NCI-H510A (cell line): ENCODE measurements around the gene SFT2D3.

Source experiments
- DNase-seq: peaks from one replicate; lab custom pipeline; 2025; lab: John Stamatoyannopoulos, UW

SFT2D3 gene

GRCh38 chr2:127664895-127665225 lies 36.4 kb upstream of the SFT2D3 start:
- no peak for DNase-seq

DNA sequence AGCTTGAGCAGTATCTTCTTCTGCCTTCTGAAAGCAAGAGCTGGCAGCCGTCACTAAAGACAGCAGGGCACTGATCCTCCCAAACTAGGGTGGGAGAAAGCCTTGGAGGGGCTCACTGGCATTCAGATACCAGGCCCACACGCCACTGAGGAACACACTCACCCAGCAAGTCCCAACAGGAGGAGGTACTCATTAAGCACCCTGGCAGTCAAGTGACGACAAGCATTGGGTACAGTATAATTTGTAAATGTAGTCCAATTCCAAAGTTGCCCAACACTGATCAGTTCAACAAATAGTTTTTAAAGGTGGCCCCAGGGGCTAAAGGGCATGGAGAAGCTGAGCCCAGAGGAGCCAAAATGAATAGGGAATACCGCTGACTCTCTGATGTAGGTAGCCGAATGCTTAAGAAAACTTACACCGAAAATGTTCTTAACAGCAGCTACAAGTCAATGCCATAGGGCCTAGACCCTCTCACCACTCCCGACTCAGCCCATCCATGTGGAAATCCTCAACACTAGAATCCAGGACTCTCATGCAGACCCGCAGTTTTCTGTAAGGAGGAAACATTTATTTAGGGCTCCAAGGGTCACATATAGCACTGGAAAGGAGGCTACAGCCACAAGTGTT lies 35.9 kb upstream of the SFT2D3 start:
- DNase-seq = no peak

DNA sequence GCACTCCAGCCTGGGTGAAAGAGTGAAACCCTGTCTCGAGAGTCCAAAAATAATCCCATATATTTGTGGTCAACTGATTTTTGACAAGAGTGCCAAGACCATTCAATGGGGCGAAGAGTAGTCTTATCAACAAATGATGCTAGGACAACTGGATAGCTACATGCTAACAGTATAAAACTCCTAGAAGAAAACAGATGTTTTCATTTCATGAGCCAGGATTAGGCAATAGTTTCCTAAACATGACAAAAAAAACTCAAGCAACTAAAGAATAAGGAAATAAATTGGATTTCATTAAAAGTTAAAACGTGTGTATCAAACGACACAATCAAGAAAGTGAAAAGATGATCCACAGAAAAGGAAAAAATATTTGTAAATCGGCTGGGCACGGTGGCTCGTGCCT lies 32.2 kb upstream of the SFT2D3 start:
- no peak for DNase-seq

DNA sequence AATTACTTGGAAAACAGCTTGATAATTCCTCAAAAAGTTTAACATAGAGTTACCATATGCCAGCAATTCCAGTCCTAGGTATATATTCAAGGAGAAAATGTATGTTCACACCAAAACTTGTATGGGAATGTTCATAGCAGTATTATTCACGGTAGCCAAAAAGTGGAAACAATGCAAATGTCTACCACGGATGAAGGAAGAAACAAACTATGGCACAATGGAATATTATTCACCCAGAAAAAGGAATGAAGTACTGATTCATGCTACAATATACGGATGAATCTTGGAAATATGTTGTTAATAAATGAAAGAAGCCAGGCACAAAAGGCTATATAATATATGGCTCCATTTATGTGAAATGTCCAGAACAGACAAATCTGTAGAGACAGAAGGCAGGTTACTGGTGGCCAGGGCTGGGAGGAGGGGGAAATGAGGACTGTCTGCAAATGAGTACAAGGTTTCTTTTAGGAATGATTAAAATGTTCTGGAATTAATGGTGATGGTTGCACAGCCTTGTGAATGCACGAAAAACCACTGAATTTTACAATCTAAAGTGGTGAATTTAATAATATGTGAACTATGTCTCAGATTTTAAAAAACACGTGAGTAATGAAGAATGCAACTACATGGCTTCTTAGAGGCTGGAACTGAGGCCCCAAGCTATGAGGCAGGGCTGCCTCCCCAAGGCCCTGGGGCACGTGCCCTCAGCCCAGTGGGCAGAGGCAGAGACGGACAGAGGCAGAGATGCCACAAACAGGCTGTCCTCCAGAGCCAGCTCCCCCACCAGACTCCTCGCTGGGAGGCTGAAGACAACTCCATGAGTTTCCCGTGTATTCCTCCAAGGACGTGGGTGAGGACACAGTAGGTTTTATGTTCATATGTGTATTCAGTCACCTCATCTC lies 31.0 kb upstream of the SFT2D3 start:
- no peak for DNase-seq

- no peak for DNase-seq
Observed at GRCh38 chr2:127670957-127671290, 30.4 kb upstream of the SFT2D3 start.

DNA sequence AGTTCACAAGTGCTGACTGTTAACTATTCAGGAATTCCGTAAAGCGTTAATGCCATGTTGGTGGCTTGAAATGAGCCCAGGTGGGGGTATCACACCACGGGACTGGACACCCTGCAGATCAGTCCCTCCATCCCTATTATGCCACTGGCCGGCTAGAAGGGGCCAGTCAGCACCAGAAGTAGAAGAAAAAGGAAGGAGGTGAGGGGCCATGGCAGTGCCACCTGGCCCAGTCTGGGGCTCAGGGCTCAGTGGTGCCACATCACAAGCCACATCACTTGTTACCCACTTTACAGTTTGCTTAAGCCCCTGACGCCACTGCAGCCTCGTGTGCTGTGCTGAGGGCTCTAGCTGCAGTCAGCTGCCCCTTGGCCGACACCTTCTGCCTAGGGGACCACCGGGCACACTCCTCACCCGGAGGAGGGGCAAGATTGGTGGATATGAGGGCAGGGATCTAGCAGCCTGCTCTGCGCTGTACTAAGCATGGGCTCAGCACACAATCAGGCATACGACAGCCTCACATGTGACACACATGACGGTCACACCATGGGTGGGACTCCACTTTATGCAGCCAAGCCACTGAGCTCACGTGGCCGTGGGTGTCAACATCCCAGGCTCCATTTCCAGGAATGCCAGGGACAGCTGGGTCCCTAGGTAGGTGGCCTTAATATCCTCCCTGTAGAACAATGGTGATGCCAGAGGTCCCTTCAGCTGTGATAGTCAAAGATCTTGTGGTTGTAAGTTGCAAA lies 29.6 kb upstream of the SFT2D3 start:
- no peak for DNase-seq

DNA sequence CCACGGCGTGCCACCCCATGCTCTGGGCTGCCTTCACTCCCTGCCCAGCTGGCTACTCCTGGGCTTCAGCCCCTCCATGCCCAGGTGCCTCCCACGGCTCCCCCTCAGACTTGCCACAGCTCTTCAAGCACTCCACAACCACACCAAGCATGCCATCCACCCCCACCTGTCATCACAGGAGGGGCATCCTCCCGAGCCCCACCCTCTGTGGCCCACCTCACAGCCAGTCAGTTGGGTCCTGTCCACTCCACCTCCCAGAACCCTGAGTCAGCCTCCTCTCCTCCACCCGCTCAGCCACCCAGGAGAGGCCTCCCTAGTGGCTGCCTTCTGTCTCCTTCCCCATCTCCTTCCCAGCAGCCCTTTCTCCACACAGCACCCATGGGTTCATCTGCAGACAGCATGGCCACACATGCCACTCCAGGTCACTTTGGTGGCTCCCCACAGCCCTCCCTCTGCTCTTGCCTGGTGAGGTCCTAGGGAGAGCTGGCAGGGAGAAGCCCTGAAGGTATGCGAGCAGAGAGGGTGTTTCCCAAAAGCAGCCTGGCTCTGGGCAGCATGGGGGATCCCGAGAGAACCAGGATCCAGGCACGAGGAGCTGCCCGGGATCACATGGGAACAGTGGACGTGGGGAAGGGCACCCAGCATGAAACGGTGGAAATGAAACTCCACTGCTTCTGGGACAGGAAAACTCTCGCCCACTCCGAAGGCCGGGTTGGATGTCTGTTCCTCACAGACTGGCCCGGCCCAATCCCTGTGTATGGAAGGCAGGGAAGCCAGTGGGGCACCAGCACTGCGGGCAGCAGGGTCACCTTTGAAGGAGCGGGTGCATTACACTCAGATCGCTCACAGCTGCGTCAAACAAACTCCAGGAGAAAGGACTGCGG lies 28.7 kb upstream of the SFT2D3 start:
- no peak for DNase-seq

GRCh38 chr2:127673291-127674069 lies 27.8 kb upstream of the SFT2D3 start:
- no peak for DNase-seq

DNA sequence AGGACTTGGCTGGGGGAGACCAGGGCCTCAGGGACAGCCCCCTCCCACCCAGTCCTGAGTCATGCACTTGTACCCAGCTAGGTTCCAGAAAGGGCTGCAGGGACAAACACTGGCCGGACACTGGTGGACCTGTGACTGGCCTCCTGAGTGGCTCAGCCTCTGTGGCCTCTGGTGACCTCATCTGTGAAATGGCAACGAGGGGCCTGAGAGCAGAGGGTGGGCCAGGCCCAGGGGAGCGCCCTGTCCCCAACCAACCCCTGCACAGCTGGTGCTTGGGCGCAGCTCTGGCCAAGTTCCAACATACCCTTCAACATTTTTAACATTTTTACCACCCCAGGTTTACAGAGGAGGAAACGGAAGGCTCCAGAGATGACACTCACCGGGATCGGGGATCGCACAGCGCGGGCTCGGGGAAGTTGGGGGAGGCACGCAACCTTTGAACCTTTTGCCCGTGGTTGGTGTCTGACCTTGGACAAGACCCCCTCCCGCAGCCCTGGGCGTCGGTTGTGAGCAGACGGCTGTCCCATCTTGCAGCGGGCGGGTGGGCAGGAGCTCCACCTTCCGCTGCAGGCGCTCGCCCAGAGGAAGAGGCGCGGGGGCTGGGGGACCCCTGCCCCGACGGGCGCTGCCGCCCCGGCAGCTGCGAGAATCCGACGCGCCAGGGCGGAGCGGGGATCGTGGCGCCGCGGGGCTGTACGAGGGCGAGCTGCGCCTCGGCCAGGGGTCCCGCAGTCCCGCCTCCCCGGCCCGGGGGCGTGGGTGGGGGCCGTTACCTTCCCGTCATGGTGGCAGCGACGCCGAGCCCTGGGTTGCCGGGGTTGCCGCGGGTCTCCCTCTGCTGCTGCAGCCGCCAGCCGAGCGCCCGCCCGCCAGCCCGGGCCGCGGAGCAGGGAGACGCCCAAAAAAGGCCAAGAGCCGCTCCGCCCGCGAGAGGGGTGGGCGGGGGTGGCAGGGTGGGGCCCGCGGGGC lies 26.8 kb upstream of the SFT2D3 start:
- no peak for DNase-seq

DNA sequence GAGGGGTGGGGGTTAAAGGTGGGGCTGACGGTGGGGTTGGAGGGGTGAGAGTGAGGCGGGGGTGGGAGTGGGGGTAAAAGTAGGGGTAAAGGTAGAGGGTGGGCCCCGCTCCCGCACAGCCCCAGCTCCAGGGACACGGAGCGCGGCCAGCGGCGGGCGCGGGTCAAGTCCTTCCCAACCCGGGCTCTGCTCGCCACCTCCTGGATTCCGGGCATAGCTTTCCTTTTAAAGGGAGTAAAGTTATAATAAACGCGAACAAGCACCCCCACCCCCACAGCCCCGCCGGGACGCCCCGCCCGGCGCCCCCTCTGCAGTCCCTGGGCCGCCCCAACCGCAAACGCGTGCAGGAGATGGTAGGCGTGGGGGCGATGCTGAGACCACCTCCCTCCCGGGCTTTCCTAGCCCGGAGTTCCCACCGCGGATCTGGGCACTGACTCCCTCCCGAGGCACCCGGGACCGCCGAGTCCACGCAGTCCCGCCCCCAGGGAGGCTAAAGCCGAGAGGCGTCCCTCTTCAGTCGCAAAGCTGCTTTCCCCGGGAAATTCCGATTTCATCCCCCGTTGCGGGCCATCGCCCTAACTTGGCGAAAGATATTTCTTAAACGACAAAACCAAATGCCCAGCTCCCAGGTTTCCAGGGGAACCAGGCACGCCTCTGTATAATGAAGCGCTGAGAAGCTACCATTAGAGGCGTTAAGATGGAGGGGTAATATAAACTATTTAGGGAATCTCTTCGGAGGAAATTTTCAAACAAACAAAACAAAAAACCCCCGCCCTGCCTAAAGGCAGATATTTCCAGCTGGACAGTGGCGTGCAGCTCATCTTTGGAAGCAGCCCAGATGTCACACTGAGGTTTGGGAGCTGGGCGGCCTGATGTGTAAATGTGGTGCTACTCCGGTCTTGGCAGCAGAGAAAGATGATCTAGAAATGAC lies 25.7 kb upstream of the SFT2D3 start, which contains the start of gene LIMS2:
TSS of gene LIMS2 (minus strand) at position 200 of the 931 bp plus-strand sequence. CDS start 506 bp downstream, outside the sequence.
- no peak for DNase-seq

DNA sequence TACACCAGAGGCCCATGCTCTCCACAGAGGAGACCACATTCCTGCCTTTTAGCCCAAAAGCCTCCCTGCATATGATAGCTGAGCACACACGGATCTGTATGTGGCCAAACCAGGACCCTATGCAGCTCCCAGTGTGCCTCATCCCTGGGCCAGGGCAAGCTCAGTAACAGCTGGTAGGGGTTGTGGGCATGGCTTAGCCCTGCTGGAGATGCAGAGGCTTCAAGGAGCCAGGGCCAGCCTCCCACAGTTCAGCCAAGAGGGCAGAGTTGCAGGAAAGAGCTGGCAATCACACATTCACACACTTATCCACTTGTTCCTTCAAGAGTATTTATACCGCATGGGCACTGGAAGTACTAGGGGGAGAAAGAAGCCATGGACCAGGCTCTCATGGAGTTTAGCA lies 24.4 kb upstream of the SFT2D3 start:
- DNase-seq = no peak

- DNase-seq = no peak
Observed at GRCh38 chr2:127678531-127678930, 22.8 kb upstream of the SFT2D3 start.

GRCh38 chr2:127678991-127679390 lies 22.3 kb upstream of the SFT2D3 start:
- DNase-seq = no peak

GRCh38 chr2:127679680-127680361 lies 21.5 kb upstream of the SFT2D3 start:
- no peak for DNase-seq

GRCh38 chr2:127680706-127681287 lies 20.5 kb upstream of the SFT2D3 start:
- no peak for DNase-seq

GRCh38 chr2:127681288-127681804 lies 20.0 kb upstream of the SFT2D3 start:
- DNase-seq = no peak
